Ovary (tissue), 9 donors: ENCODE measurements around the gene PNRC2. TPM values are rescaled to one million over a fixed set of nuclear protein-coding genes. Genes with fewer than 3 reads are reported as not detected.

Source experiments
- DNase-seq, 5 donors: peaks; one replicate each; pipeline ENCODE4 v3.0.0-alpha.2; 2019 to 2020
- H3K27ac ChIP-seq, 2 donors: fragments of 200-600 bp; one replicate each; pipeline versions ENCODE4 v1.5.1 to v1.8.0; 2019 to 2022
- H3K27me3 ChIP-seq: fragments of 200-600 bp; one replicate; pipeline ENCODE4 v1.8.0; 2022
- H3K36me3 ChIP-seq: fragments of 200-600 bp; sonication (generic); one replicate; pipeline ENCODE4 v1.5.1; 2019
- H3K4me1 ChIP-seq: one replicate; pipeline ENCODE4 v1.8.1; 2013; ENCODE audit warnings: mild to moderate bottlenecking, moderate library complexity; ENCODE audit not compliant: insufficient read depth
- H3K4me3 ChIP-seq: fragments of 200-600 bp; sonication (generic); one replicate; pipeline ENCODE4 v1.5.1; 2017
- H3K9me3 ChIP-seq, 2 donors: fragments of 200-600 bp in 1 of 2; sonication (generic) in 1 of 2; one replicate each; pipeline versions ENCODE4 v1.5.1 to v1.8.1; 2013 to 2019; ENCODE audit warnings: mild to moderate bottlenecking in 1 of 2, moderate library complexity in 1 of 2
- EP300 ChIP-seq: sonication (generic); formaldehyde crosslinking; IDR thresholded peaks from one replicate; pipeline ENCODE4 v1.6.1; 2017; ENCODE audit warnings: antibody characterized with exemption
- POLR2A ChIP-seq: fragments of 450-650 bp; IDR thresholded peaks from one replicate; pipeline ENCODE4 v1.6.1; 2017; ENCODE audit warnings: antibody characterized with exemption, mild to moderate bottlenecking, moderate library complexity
- WGBS, 3 donors: extraction: QIAGEN DNeasy Blood & Tissue Kit in 1 of 3; methylation state at CpG; one replicate each; pipeline versions ENCODE4 v1.1.5 to v1.1.7; 2013 to 2017; 5-methylcytosine and 5-hydroxymethylcytosine counted together
- intact Hi-C, 4 donors: fragments of 100-400 bp; cut with DNase I; formaldehyde crosslinking; loops; one replicate each; pipeline versions ENCODE4 v1.11.0 to v1.15.1; 2022 to 2023
- polyA plus RNA-seq, 2 donors: library from polyadenylated mRNA; stranded (reverse); fragments of 200-250 nt in 1 of 2; fragments of 350-450 nt in 1 of 2; fragmentation: Illumina TruSeq in 1 of 2; extraction: RNeasy Lipid Tissue Mini Kit (QIAGEN cat#74804) in 1 of 2; gene quantifications; one replicate each; pipeline ENCODE4 v1.2.3, GENCODE V29; 2013 to 2014
- total RNA-seq, 7 donors: library from RNA; depleted of rRNA in 2 of 7; stranded (reverse); fragments of >200 nt in 2 of 7; fragmentation: NEBNext Ultra II Directional in 3 of 7; extraction: Animal tissue kit (Norgen Biotek cat#: 25700) in 3 of 7; gene quantifications; one replicate each; pipeline versions ENCODE4 v1.1.0 to v1.2.4, GENCODE V29; 2016 to 2023
- TF ChIP-seq, protein P1 (sequence below), 3 donors: fragments of 450-650 bp in 2 of 3; fragments of 200-600 bp in 1 of 3; IDR thresholded peaks; one replicate each; pipeline versions ENCODE4 v1.5.1 to v1.8.0; 2016 to 2022; ENCODE audit warnings: antibody characterized with exemption in 3 of 3, mild to moderate bottlenecking in 1 of 3
- donor health status: DM: no; HTN: no; CAD: no; lungs with moderate emphysema.
- donor health status: DM: no; HTN: no; CAD: no.
- donor health status: Bipolar disorder and iron deficiency.
- donor health status: DM: yes; HTN: yes; CAD: no.
- donor health status: DM: no; HTN: no; CAD: no.
- donor health status: DM: yes; HTN: yes; CAD: no.

The PNRC2 gene
- total and polyA plus RNA-seq, 9 donors = 72.5 to 121 (median 99.0) TPM

- no peak overlapping the region for H3K4me3 ChIP-seq
- H3K9me3 ChIP-seq = no peaks in the 10 kb centered on the region
- TF ChIP-seq EP300 = no peak
- no peak for TF ChIP-seq POLR2A
- TF ChIP-seq, protein P1, sequence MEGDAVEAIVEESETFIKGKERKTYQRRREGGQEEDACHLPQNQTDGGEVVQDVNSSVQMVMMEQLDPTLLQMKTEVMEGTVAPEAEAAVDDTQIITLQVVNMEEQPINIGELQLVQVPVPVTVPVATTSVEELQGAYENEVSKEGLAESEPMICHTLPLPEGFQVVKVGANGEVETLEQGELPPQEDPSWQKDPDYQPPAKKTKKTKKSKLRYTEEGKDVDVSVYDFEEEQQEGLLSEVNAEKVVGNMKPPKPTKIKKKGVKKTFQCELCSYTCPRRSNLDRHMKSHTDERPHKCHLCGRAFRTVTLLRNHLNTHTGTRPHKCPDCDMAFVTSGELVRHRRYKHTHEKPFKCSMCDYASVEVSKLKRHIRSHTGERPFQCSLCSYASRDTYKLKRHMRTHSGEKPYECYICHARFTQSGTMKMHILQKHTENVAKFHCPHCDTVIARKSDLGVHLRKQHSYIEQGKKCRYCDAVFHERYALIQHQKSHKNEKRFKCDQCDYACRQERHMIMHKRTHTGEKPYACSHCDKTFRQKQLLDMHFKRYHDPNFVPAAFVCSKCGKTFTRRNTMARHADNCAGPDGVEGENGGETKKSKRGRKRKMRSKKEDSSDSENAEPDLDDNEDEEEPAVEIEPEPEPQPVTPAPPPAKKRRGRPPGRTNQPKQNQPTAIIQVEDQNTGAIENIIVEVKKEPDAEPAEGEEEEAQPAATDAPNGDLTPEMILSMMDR (IDR thresholded peaks at IDR 0.05) = no peak
- peaks cover 2% of the 10 kb centered on the region for H3K4me1 ChIP-seq
- DNase-seq = no peak
- H3K36me3 ChIP-seq = no peaks in the 10 kb centered on the region
- no peaks in the 10 kb centered on the region for H3K27me3 ChIP-seq
- WGBS, 3 donors = 24 to 37% (median 34%) methylated on average over 11 of the region's 11 CpGs
- H3K27ac ChIP-seq = no peak overlapping the region
- intact Hi-C loops = no loop called here
Measured at GRCh38 chr1:23930861-23931490, 28.7 kb upstream of the PNRC2 start.

- Histone ChIP-seq H3K27me3 (no peaks in the 10 kb centered on the region), H3K27ac (no peak overlapping the region), H3K9me3 (no peaks in the 10 kb centered on the region), H3K36me3 (no peaks in the 10 kb centered on the region), H3K4me3 (no peak overlapping the region), H3K4me1 (peaks cover 2% of the 10 kb centered on the region)
- 89 to 92% (median 91%) methylated on average over 1 of the region's 1 CpG for WGBS, 3 donors
- intact Hi-C loops = no loop called here
- no peak for DNase-seq
- no peak for TF ChIP-seq EP300
- TF ChIP-seq POLR2A = no peak
- TF ChIP-seq, protein P1 (IDR thresholded peaks at IDR 0.05) = no peak
Measured at GRCh38 chr1:23931491-23931880, 28.1 kb upstream of the PNRC2 start.

GRCh38 chr1:23936481-23937176 is 23.0 kb upstream of the PNRC2 start:
- TF ChIP-seq, protein P1 (IDR thresholded peaks at IDR 0.05) = no peak
- TF ChIP-seq EP300 (no peak), POLR2A (no peak)
- WGBS, 3 donors = 34 to 40% (median 38%) methylated on average over 6 of the region's 6 CpGs
- Histone ChIP-seq H3K4me3 (no peak overlapping the region), H3K4me1 (no peaks in the 10 kb centered on the region), H3K9me3 (no peaks in the 10 kb centered on the region), H3K27me3 (no peaks in the 10 kb centered on the region), H3K27ac (no peak overlapping the region), H3K36me3 (no peaks in the 10 kb centered on the region)
- intact Hi-C loops = no loop called here
- DNase-seq = no peak

- Histone ChIP-seq H3K4me3 (no peak overlapping the region), H3K9me3 (no peaks in the 10 kb centered on the region), H3K36me3 (no peaks in the 10 kb centered on the region), H3K27ac (no peak overlapping the region), H3K4me1 (no peaks in the 10 kb centered on the region), H3K27me3 (no peaks in the 10 kb centered on the region)
- intact Hi-C loops = no loop called here
- no peak for DNase-seq
- TF ChIP-seq, protein P1 (IDR thresholded peaks at IDR 0.05) = no peak
- TF ChIP-seq EP300 (no peak), POLR2A (no peak)
Measured at GRCh38 chr1:23947366-23947765, 12.3 kb upstream of the PNRC2 start.
